CD4-positive, alpha-beta T cell treated with Interleukin-2 at 100 ng/mL for 4 hours (primary cell): ENCODE measurements around the gene SEPTIN10.
"Not testable (repeated sequence)": the region's sequence is repeated elsewhere in the genome, so short reads cannot be mapped to it uniquely, and the experiment has no call there.

Experiments
- DNase-seq: peaks from one replicate; pipeline ENCODE4 v3.0.0-alpha.2; 2020; ENCODE audit warnings: low spot score

Gene SEPTIN10

GRCh38 chr2:109545828-109546713 is 67.7 kb downstream of the SEPTIN10 start:
- DNase-seq, result peak; percentile 50

GRCh38 chr2:109542384-109542783 is 71.4 kb downstream of the SEPTIN10 start:
- no peak for DNase-seq

DNA sequence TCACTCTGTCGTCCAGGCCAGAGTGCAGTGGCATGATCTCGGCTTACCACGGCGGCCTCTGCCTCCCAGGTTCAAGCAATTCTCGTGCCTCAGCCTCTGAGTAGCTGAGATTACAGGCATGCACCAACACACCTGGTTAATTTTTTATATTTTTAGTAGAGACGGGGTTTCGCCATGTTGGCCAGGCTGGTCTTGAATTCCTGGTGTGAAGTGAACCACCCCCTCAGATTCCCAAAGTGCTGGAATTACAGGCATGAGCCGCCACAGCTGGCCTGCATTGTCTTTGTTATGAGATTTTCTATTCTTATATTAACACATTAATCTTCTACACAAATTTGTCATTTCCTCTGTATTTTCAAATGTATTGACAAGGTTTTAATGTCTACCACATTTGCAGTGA is 75.2 kb downstream of the SEPTIN10 start:
- DNase-seq, result no peak

DNA sequence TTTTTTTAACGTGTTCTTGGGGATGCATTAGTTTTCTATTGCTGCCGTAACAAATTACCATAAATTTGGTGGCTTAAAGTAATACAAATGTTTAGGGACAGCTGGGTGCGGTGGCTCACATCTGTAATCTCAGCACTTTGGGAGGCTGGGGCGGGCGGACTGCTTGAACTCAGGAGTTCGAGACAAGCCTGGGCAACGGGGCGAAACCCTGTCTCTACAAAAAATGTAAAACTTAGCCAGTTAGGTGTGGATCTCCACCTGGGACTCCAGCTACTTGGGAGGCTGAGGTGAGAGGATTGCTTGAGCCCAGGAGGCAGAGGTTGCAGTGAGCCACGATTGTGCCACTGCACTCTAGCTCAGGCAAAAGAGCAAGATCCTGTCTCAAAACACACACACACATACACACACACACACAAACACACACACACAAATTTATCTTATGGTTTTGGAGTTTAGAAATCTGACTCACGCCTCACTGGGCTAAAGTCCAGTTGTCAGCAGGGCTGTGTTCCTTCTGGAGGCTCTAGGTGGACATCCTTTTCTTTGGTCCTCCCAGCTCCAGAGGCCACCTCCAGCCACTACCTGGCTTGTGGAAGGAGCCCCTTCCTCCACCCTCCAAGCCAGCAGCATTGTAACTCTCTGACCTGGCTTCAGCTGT is 76.1 kb downstream of the SEPTIN10 start:
- no peak for DNase-seq

GRCh38 chr2:109536556-109536955 is 77.2 kb downstream of the SEPTIN10 start:
- not testable (repeated sequence) for DNase-seq

- DNase-seq, result no peak
Measured at GRCh38 chr2:109535217-109535946, 78.4 kb downstream of the SEPTIN10 start.

- DNase-seq, result no peak
Measured at GRCh38 chr2:109533823-109534222, 79.9 kb downstream of the SEPTIN10 start.

GRCh38 chr2:109532728-109533076 is 81.1 kb downstream of the SEPTIN10 start:
- no peak for DNase-seq

GRCh38 chr2:109531896-109532727 is 81.7 kb downstream of the SEPTIN10 start:
- no peak for DNase-seq

GRCh38 chr2:109531221-109531620 is 82.5 kb downstream of the SEPTIN10 start:
- no peak for DNase-seq

DNA sequence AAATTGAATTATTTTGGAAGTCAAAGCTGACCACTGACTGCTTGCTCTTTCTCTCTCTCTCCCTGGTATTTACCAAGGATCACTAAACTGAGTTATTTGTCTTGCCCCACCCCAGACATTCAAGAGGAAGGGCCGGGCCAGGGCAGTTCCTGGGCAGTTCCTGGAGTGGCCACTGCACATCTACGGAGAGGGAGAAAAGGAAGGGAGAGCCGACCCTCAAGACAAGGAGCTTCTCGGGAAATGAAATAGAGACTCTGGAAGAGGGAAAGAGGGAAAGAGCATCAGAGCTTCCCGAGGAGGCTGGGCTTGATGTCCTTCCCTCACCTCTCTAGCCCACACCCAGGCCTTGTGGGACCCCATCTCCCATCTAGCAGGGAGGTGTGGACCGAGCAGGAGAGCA is 83.1 kb downstream of the SEPTIN10 start:
- no peak for DNase-seq

DNA sequence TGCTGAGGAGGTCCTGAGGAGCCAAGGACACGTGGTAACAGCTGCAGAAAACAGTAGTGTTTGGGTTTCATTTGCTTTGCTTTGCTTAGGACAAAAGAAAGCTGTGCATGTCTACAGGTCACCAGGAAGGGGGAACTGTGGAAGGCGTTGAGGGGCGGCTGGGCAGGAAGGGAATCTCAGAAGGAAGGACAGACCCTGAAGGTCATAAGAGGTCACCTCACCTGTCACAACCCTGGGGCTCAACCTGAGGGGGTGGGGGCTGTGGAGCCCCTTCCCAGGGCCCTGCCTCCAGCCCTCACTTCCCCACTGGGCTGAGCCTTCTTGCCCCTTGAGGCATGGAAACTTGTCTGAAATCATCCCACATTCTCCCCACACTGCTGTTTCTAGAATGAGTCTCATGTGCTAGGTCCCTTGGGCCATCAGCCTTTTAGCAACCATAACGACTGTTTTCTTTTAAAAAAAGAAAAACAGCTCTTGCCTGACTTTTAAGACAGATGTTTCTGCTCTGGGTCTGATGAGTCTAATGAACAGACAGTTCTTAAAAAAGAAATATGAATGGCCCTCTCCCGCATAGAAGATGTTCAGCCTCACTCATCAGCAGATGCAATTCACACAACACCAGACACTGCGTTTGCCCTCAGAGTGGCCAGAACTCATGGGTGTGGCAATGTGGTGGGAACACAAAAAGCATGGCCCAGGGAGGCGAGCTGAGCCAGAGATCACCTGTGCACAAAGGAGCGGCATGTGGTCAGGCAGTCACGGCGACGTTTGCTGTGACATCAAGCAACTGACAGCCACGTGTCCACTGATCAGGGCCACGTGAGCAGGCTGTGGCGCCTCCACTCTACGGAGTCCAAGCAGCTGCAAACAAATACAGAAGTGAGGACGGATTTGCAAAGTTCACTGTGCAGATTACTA is 84.0 kb downstream of the SEPTIN10 start:
- no peak for DNase-seq

GRCh38 chr2:109528811-109529501 is 84.8 kb downstream of the SEPTIN10 start:
- no peak for DNase-seq

GRCh38 chr2:109527846-109528705 is 85.7 kb downstream of the SEPTIN10 start:
- no peak for DNase-seq

GRCh38 chr2:109527079-109527478 is 86.7 kb downstream of the SEPTIN10 start:
- no peak for DNase-seq

DNA sequence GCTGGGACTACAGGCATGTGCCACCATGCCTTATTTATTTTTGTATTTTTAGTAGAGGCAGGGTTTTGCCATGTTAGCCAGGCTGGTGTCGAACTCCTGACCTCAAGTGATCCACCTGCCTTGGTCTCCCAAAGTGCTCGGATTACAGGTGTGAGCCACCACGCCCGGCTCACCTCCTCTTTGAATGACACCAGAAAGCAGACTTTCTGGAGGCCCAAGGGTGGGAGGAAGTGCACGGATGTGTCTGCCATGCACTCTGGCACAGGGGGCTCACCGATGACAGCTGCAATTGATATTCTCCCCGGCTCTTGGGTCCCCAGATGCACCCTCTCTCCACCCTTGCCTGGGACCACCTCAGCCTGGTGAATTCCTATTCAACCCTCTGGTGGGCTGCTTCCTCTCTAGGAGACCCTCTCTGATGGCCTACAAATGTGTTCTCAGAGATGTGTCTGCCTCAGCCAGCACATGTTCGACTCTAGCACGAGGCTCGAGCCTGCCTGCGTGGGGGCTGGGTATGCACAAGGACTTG is 87.3 kb downstream of the SEPTIN10 start:
- no peak for DNase-seq

DNA sequence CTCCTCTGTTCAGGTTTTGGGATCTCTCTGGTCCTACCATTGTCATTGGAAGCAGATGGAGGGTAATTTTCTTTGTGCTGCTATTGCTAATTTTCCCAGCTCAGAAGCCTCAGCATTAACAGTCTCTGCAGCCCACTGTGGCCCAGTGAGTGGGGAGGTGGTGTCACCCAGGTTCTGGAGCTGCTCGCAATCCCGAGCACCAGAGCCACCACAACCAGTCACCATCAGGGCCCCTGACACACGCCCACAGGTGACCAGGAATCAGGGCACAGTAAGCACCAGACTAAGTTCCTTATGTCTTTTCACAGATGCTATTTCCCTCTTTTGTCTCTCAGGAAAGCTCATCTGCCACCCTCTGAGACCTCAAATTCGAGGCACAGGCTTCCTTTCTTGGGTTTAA is 87.9 kb downstream of the SEPTIN10 start:
- no peak for DNase-seq

- DNase-seq, result no peak
Measured at GRCh38 chr2:109523536-109524361, 90.0 kb downstream of the SEPTIN10 start.
